Measurements from ENCODE around the gene BARHL1. TPM values are rescaled to one million over a fixed set of nuclear protein-coding genes. Genes with fewer than 3 reads are reported as not detected.
A peak's percentile ranks its signal among the peaks of the same experiment; 100 is the strongest.

Gene BARHL1
- total and polyA plus RNA-seq, 4 donors = not detected

DNA sequence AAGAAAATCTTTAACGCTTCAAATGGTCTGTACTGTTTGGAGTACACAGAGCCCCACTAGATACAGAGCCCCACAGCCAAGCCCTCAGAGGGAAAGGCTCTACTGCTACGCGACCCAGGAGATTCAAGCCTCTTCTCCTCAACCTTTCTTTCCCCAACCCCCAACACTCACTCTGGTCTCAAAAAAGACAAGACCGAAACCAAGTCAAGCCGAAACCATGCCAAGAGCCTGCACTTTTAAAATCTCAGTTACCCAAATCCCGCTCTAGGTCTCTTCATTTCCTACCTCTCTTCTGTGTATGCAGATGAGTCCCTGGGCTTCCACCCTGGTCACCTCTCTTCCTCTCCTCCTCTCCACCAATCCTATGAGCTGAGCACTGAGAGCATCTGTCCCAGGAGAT lies 31.9 kb downstream of the BARHL1 start:
- ATAC-seq (ENCODE audit: insufficient read depth, low FRiP score) (no peak), DNase-seq (no peak)
- Histone ChIP-seq H3K27me3 (ENCODE audit: control insufficient read depth in 3 of 3, insufficient read depth in 3 of 3, low read length in 2 of 3) (no peaks in the 10 kb centered on the region), H3K4me1 (ENCODE audit: control insufficient read depth in 5 of 5, insufficient read depth in 5 of 5, low read length in 5 of 5) (peaks cover 0 to 11% (median 0%) of the 10 kb centered on the region in 5 donors), H3K27ac (ENCODE audit: low read depth in 1 of 2, low read length in 1 of 2) (no peak overlapping the region), H3K36me3 (ENCODE audit: control insufficient read depth in 4 of 4, insufficient read depth in 4 of 4, low read length in 4 of 4) (peaks cover 19 to 47% (median 35%) of the 10 kb centered on the region in 4 donors), H3K9me3 (ENCODE audit: control insufficient read depth in 4 of 4, insufficient read depth in 3 of 4, low read length in 3 of 4) (peaks cover 0 to 1% (median 0%) of the 10 kb centered on the region in 4 donors), H3K9ac (ENCODE audit: insufficient read depth in 1 of 2, low read length in 2 of 2) (no peak overlapping the region), H3K4me3 (no peak overlapping the region)
- TF ChIP-seq, protein P1, sequence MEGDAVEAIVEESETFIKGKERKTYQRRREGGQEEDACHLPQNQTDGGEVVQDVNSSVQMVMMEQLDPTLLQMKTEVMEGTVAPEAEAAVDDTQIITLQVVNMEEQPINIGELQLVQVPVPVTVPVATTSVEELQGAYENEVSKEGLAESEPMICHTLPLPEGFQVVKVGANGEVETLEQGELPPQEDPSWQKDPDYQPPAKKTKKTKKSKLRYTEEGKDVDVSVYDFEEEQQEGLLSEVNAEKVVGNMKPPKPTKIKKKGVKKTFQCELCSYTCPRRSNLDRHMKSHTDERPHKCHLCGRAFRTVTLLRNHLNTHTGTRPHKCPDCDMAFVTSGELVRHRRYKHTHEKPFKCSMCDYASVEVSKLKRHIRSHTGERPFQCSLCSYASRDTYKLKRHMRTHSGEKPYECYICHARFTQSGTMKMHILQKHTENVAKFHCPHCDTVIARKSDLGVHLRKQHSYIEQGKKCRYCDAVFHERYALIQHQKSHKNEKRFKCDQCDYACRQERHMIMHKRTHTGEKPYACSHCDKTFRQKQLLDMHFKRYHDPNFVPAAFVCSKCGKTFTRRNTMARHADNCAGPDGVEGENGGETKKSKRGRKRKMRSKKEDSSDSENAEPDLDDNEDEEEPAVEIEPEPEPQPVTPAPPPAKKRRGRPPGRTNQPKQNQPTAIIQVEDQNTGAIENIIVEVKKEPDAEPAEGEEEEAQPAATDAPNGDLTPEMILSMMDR (IDR thresholded peaks at IDR 0.05; ENCODE audit: control extremely low read depth, extremely low read depth) = no peak
- 82 to 88% methylated on average over 6 of the region's 6 CpGs for whole genome bisulfite sequencing, 2 donors

DNA sequence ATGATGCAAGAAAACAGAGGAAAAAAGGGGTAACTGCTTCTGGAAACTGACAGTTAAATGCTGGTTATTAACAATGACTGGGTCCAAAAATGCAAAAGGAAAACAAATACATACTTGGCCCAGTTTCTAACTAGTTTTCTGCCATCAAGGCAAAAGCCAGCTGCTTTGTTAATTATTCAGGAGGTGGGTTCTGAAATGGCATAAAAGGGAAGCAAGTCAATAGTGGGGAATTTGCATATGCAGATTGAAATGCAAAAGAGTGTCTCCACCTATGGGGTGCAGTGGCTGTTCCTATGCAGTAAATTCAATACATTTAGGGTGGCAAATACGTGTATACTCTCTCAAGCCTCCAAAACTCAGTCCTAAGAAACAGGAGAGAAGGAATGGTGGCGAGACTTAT lies 33.4 kb downstream of the BARHL1 start:
- peaks cover 13 to 41% (median 30%) of the 10 kb centered on the region in 4 donors for H3K36me3 ChIP-seq (ENCODE audit: control insufficient read depth in 4 of 4, insufficient read depth in 4 of 4, low read length in 4 of 4)
- 90 to 94% methylated on average over 2 of the region's 2 CpGs for WGBS, 2 donors
- TF ChIP-seq, protein P1 (IDR thresholded peaks at IDR 0.05; ENCODE audit: control extremely low read depth, extremely low read depth) = no peak

DNA sequence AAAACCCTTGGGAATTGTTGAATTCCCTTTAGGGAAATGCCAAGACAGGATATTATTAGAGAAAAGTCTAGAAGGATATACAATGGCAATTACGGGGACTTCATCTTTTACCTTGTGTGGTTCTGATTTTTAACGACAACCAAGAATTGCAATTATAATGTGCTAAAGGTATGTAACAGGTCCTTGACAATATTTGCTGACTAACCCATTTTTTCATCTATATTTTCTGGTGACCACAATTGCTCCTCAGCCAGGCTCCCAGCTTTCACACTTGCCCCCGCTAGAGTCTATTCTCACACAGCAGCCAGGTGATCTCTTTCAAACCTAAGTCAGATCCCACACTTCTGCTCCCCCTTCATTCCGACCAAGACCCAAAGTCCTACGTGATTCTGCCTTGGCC lies 34.3 kb downstream of the BARHL1 start:
- H3K4me1 ChIP-seq (ENCODE audit: control insufficient read depth in 5 of 5, insufficient read depth in 5 of 5, low read length in 5 of 5) = peaks cover 0 to 11% (median 0%) of the 10 kb centered on the region in 5 donors
- no peaks in the 10 kb centered on the region for H3K27me3 ChIP-seq (ENCODE audit: control insufficient read depth in 3 of 3, insufficient read depth in 3 of 3, low read length in 2 of 3)
- TF ChIP-seq, protein P1 (IDR thresholded peaks at IDR 0.05; ENCODE audit: control extremely low read depth, extremely low read depth) = no peak
- no peak overlapping the region for H3K9ac ChIP-seq (ENCODE audit: insufficient read depth in 1 of 2, low read length in 2 of 2)
- H3K4me3 ChIP-seq = no peak overlapping the region
- 94 to 95% methylated on average over 5 of the region's 5 CpGs for WGBS, 2 donors
- H3K9me3 ChIP-seq (ENCODE audit: control insufficient read depth in 4 of 4, insufficient read depth in 3 of 4, low read length in 3 of 4) = peaks cover 0 to 1% (median 0%) of the 10 kb centered on the region in 4 donors
- H3K36me3 ChIP-seq (ENCODE audit: control insufficient read depth in 4 of 4, insufficient read depth in 4 of 4, low read length in 4 of 4) = peaks cover 11 to 33% (median 22%) of the 10 kb centered on the region in 4 donors
- H3K27ac ChIP-seq (ENCODE audit: low read depth in 1 of 2, low read length in 1 of 2) = no peak overlapping the region
- DNase-seq (no peak), ATAC-seq (ENCODE audit: insufficient read depth, low FRiP score) (no peak)

More for the DNA sequence above, 33.4 kb downstream of the BARHL1 start:
- DNase-seq (peak in 2 of 3 donors; percentile 51 to 61), ATAC-seq (ENCODE audit: insufficient read depth, low FRiP score) (no peak)
- Histone ChIP-seq H3K4me3 (no peak overlapping the region), H3K27ac (ENCODE audit: low read depth in 1 of 2, low read length in 1 of 2) (no peak overlapping the region), H3K4me1 (ENCODE audit: control insufficient read depth in 5 of 5, insufficient read depth in 5 of 5, low read length in 5 of 5) (peaks cover 0 to 11% (median 0%) of the 10 kb centered on the region in 5 donors), H3K9ac (ENCODE audit: insufficient read depth in 1 of 2, low read length in 2 of 2) (no peak overlapping the region), H3K27me3 (ENCODE audit: control insufficient read depth in 3 of 3, insufficient read depth in 3 of 3, low read length in 2 of 3) (no peaks in the 10 kb centered on the region), H3K9me3 (ENCODE audit: control insufficient read depth in 4 of 4, insufficient read depth in 3 of 4, low read length in 3 of 4) (peaks cover 0 to 1% (median 0%) of the 10 kb centered on the region in 4 donors)

DNA sequence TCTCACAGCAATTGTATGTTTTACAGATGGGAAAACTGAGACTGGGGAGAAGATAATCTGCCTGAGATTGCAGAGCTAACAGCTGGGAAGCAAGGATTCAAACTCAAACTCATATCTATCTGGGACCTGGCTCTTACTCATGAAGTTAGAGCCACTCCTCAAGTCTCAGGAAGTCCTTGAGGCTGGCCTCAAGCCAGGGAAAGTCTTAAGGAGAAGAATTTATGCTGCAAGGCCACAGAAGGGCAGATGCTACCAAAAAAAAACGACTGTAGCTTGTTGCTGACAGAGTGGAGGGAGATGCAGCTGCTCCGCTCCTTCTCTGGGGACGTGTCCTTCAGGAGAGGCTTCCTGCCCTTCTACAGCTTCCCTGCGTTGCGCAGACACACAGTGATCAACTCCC lies 39.8 kb downstream of the BARHL1 start:
- no peaks in the 10 kb centered on the region for H3K27me3 ChIP-seq (ENCODE audit: control insufficient read depth in 3 of 3, insufficient read depth in 3 of 3, low read length in 2 of 3)
- H3K27ac ChIP-seq (ENCODE audit: low read depth in 1 of 2, low read length in 1 of 2) = no peak overlapping the region
- no peak overlapping the region for H3K4me3 ChIP-seq
- no peak overlapping the region for H3K9ac ChIP-seq (ENCODE audit: insufficient read depth in 1 of 2, low read length in 2 of 2)
- H3K36me3 ChIP-seq (ENCODE audit: control insufficient read depth in 4 of 4, insufficient read depth in 4 of 4, low read length in 4 of 4) = peaks cover 16 to 31% (median 25%) of the 10 kb centered on the region in 4 donors
- H3K9me3 ChIP-seq (ENCODE audit: control insufficient read depth in 4 of 4, insufficient read depth in 3 of 4, low read length in 3 of 4) = peaks cover 0 to 1% (median 0%) of the 10 kb centered on the region in 4 donors
- TF ChIP-seq, protein P1 (IDR thresholded peaks at IDR 0.05; ENCODE audit: control extremely low read depth, extremely low read depth) = no peak
- DNase-seq (peak; percentile 26 to 72 (median 38)), ATAC-seq (ENCODE audit: insufficient read depth, low FRiP score) (no peak)
- no peaks in the 10 kb centered on the region for H3K4me1 ChIP-seq (ENCODE audit: control insufficient read depth in 5 of 5, insufficient read depth in 5 of 5, low read length in 5 of 5)
- 71 to 79% methylated on average over 5 of the region's 5 CpGs for WGBS, 2 donors
